ENCODE measurements around the gene KIF20A.
"Not testable (repeated sequence)": the region's sequence is repeated elsewhere in the genome, so short reads cannot be mapped to it uniquely, and the experiment has no call there.

The KIF20A gene

GRCh38 chr5:138188626-138189025, 9.7 kb downstream of the KIF20A start:
- no peak for DNase-seq

GRCh38 chr5:138192826-138193225, 13.9 kb downstream of the KIF20A start:
- no peak for DNase-seq

- DNase-seq: not testable (repeated sequence)
These were observed 14.9 kb downstream of the KIF20A start for GRCh38 chr5:138193859-138194258.

- no peak for DNase-seq
These were observed 32.1 kb downstream of the KIF20A start for GRCh38 chr5:138210985-138211384.

DNA sequence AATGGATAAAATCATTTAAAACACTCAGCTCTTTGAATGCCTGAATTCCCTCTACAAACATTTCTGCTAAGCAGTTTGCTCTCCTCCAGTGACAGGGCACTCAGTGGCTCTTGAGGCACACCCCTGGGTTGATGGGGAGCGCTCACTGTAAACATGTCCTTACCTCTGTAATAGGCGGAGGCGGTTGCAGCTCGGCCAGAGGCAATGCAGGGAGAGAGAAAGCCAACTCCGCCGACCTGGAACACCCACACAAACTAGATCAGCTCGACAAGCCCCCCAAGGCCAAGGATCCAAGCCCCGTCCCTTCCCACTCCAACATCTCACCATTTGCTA, 33.9 kb downstream of the KIF20A start:
- no peak for DNase-seq

- peak; percentile 83 for DNase-seq
These were observed 34.5 kb downstream of the KIF20A start, which contains the start of gene CDC23 for GRCh38 chr5:138213161-138214029. TSS of gene CDC23 (minus strand) at chr5:138213323. CDS start at chr5:138213312, 11 bp downstream.

- DNase-seq: no peak
These were observed 37.9 kb downstream of the KIF20A start for GRCh38 chr5:138216799-138217198.

GRCh38 chr5:138223532-138223931, 44.6 kb downstream of the KIF20A start:
- DNase-seq: no peak

- DNase-seq: no peak
These were observed 45.8 kb downstream of the KIF20A start for GRCh38 chr5:138224712-138225111.

- no peak for DNase-seq
These were observed 48.0 kb downstream of the KIF20A start for GRCh38 chr5:138226910-138227309.

DNA sequence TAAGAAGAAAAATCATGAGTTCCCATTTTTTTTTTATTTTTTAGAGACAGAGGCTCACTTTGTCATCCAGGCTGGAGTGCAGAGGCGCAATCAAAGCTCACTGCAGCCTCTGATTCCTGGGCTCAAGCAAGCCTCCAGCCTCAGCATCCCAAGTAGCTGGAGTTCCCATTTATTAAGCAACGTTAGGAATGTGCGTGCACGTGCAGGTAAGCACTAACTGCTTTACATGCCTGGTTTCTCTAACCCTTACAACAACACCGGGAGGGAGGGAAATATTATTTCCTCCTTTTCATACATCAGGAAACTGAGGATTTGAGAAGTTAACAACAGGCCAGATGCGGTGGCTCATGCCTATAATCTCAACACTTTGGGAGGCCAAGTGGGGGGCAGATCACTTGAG, 50.5 kb downstream of the KIF20A start:
- DNase-seq: no peak

DNA sequence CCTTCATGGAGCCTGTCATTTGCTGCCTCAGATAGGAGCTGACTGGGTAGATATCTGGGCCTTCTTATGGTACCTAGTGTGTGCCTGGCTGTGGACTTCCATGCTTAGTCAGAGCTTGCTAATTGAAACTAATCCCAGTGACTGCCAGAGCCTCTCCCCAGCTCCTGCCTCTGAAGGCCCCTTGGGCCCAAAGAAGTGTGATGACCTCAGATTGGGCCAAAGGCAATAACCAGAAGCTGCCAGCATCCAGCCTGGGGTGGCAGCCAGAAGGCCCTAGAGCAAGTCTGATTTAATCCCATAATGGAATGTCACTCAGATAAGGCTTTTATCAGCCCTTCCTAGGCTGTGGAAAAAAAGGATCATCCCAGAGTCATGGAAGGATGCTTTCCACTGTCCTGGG, 51.3 kb downstream of the KIF20A start:
- DNase-seq: no peak

GRCh38 chr5:138230981-138231589, 52.2 kb downstream of the KIF20A start:
- no peak for DNase-seq

GRCh38 chr5:138233280-138233679, 54.4 kb downstream of the KIF20A start:
- no peak for DNase-seq

DNA sequence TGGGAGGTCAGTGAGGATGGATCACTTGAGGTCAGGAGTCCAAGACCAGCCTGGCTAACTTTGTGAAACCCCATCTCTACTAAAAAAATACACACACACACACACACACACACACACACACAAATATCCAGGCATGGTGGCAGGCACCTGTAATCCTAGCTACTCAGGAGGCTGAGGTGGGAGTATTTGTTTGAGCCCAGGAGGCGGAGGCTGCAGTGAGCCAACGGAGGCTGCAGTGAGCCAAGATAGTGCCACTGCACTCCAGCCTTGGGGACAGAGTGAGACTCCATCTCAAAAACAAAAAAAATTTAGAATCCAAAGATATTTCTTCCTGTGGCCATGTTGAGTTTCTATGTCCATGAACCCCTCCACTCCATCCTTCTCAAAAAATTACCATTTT, 55.7 kb downstream of the KIF20A start:
- no peak for DNase-seq

Data from activated CD8-positive, alpha-beta memory T cell treated with anti-CD3 and anti-CD28 coated beads, Interleukin-2, amount 50 U/mL, for 4 hours (primary cell).